GM13977 (cell line): Measurements from ENCODE around the gene CNTNAP5.

Experiments used
- DNase-seq: peaks from one replicate; pipeline ENCODE4 v3.0.0; 2012; ENCODE audit warnings: low spot score
- in situ Hi-C: fragments of 300-500 bp; cut with MboI; formaldehyde crosslinking; loops from one replicate; pipeline ENCODE4 v1.12.0; 2022; ENCODE audit warnings: low sequenced_read_pairs, low pct_unique_long_range_greater_than_20kb, mixed read lengths, inconsistent platforms; ENCODE audit not compliant: unreplicated experiment
- TF ChIP-seq, protein P1 (sequence below): IDR thresholded peaks from 2 replicates; pipeline ENCODE4 v1.5.1; 2012; ENCODE audit warnings: mild to moderate bottlenecking, control low read depth; ENCODE audit not compliant: insufficient read depth; ENCODE audit errors: extremely low read depth, missing control alignments

CNTNAP5 gene

DNA sequence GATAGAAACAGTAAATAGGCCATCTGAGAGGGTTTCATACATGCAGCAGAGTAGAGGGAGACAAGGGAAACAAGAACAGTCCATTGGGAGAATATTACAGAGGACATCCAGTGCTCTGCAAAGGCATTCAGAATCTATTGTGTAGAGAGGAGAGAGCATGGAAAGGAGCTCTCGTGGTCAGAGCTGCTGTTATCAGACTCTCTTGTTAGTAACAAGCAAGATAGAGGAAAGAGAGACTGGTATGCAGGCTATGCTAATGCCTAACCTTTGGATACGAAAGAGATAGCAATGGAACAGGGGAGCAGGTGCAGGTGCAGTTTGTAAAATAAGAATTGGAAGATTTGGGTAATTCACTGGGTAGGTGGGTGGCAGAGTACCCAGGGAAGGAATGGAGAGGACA is 855.9 kb downstream of the CNTNAP5 start:
- TF ChIP-seq, protein P1, sequence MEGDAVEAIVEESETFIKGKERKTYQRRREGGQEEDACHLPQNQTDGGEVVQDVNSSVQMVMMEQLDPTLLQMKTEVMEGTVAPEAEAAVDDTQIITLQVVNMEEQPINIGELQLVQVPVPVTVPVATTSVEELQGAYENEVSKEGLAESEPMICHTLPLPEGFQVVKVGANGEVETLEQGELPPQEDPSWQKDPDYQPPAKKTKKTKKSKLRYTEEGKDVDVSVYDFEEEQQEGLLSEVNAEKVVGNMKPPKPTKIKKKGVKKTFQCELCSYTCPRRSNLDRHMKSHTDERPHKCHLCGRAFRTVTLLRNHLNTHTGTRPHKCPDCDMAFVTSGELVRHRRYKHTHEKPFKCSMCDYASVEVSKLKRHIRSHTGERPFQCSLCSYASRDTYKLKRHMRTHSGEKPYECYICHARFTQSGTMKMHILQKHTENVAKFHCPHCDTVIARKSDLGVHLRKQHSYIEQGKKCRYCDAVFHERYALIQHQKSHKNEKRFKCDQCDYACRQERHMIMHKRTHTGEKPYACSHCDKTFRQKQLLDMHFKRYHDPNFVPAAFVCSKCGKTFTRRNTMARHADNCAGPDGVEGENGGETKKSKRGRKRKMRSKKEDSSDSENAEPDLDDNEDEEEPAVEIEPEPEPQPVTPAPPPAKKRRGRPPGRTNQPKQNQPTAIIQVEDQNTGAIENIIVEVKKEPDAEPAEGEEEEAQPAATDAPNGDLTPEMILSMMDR, result no peak
- DNase-seq, result no peak
- in situ Hi-C loops, result no loop called here

DNA sequence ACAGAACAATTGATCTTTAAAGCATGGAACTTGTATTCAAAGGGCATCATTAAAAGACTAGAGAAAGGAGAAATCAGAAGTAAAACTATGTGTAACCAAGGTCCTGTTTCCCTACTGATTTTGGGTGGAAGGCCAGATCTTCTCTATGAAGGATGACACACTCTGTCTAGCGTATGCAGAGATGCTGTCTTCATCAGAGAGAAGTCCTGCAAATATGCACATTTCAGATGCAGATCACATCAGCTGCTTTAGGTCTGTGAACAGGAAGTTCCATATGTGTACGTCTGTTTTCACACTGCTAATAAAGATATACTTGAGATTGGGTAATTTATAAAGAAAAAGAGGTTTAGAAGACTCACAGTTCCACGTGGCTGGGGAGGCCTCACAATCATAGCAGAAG is 857.3 kb downstream of the CNTNAP5 start:
- in situ Hi-C loops, result no loop called here
- DNase-seq, result no peak
- TF ChIP-seq, protein P1, result no peak

DNA sequence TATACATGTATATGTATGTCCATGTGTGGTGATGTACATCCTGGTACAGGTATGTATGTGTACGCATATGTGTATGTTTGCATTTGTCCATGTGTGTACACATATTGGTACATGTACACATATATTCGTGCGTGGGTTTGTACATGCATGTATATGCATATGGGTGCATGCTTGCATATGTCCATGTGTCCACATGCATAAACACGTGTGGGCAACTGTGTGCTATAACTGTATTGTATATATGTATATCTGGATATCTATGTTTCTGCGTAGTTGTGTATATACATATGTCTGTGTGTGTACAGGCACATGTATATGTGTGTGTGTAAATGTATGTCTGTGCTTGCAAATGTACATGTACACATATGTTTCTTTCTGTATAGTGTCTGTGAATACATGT is 858.5 kb downstream of the CNTNAP5 start:
- in situ Hi-C loops, result no loop called here
- DNase-seq, result no peak

DNA sequence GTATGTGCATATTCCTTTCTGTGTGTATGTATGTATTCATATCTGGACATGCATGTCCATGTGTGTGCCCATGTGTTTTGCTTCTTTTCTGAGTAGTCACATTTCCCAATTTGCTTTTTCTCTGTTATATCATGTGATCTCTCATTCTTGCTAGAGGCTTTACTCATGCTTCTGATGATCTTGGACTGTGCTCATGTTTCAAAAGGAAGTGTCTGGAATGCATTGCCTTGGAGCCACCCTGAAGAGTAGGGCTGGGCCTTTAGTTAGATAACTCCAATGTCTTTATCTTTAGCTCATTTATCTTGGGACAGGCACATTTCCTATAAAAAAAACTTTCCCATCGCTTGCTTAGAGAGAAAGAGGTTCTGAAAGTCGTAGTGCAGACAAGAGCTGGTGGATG is 859.2 kb downstream of the CNTNAP5 start:
- DNase-seq, result no peak
- in situ Hi-C loops, result no loop called here
- TF ChIP-seq, protein P1, result no peak

More for the DNA sequence above, 858.5 kb downstream of the CNTNAP5 start:
- TF ChIP-seq, protein P1, result no peak

DNA sequence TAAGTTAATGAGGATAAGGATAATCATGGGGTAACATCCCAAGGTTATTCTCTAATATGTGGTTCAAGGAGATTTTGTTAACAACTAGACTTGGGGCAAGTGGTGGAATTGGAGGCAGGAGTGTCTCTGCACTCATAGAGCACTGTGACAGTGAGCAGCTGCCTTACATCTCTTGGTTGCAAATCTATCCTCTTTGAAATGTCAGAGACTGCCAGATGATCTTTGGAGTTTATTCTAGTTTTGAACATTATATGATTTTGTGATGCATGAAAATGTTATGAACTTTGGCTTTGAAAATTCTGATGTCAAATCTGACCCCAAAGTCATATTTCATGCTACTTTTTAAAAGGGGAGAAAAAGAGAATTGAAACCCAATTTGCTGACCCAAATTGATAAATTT is 861.1 kb downstream of the CNTNAP5 start:
- DNase-seq, result no peak
- TF ChIP-seq, protein P1, result no peak
- in situ Hi-C loops, result no loop called here

DNA sequence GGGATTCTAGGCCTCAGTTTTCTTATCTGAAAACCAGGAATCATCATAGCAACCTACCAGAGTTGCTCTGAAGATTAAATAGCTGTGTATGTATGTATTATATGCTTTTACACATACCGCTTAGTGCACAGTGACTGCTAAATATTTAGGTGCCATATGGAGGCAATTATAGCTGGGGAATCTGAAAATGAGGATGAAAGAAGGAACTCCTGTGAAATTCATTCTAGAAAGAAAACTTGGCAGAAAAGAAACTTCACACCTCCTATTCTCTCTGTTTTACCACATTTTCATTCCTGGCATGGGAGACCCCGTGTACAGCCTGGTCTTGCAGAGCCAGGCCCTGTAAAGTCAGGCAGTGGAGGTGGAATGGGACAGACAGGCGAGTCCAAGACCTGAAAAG is 862.4 kb downstream of the CNTNAP5 start:
- in situ Hi-C loops, result no loop called here
- TF ChIP-seq, protein P1, result no peak
- no peak for DNase-seq

DNA sequence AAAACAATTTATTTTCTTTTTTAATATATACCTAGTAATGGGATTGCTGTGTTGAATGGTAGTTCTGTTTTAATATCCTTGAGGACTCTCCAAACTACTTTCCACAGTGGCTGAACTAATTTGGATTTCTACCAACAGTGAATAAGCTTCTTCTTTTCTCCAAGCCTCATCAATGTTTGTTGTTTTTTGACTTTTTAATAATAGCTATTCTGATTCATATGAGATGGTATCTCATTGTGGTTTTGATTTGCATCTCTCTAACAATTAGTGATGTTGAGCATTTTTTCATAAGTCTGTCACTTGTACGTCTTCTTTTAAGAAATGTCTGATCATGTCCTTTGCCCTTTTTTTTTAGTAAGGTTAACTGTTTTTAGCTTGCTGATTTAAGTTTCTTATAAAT is 863.3 kb downstream of the CNTNAP5 start:
- TF ChIP-seq, protein P1, result no peak
- DNase-seq, result no peak
- in situ Hi-C loops, result no loop called here
